DOHH2 (cell line): ENCODE data around the gene FSTL4.
"Not testable (repeated sequence)": the region's sequence is repeated elsewhere in the genome, so short reads cannot be mapped to it uniquely, and the experiment has no call there.

Experiments
- H3F3A ChIP-seq: fragments of 200-600 bp; sonication (generic), shearing (Covaris generic); 2 replicates; pipeline ENCODE4 v1.6.0; 2016; ENCODE audit warnings: antibody characterized with exemption, mild to moderate bottlenecking; ENCODE audit not compliant: control insufficient read depth, insufficient read depth
- H3K27ac ChIP-seq: fragments of 200-600 bp; sonication (generic); 2 replicates; pipeline ENCODE4 v1.5.1; 2014; ENCODE audit warnings: low read depth, mild to moderate bottlenecking, low read length, moderate library complexity
- H3K27me3 ChIP-seq: fragments of 200-600 bp; sonication (generic); 2 replicates; pipeline ENCODE4 v1.6.1; 2014; ENCODE audit warnings: mild to moderate bottlenecking, low read length, mixed read lengths; ENCODE audit not compliant: control insufficient read depth
- H3K36me3 ChIP-seq: fragments of 200-600 bp; sonication (generic); 2 replicates; pipeline ENCODE4 v1.6.1; 2014; ENCODE audit warnings: mild to moderate bottlenecking, low read length, moderate library complexity, mixed read lengths; ENCODE audit not compliant: control insufficient read depth
- H3K4me1 ChIP-seq: fragments of 200-600 bp; sonication (generic); 2 replicates; pipeline ENCODE4 v1.6.1; 2014; ENCODE audit warnings: mild to moderate bottlenecking, low read length, mixed read lengths; ENCODE audit not compliant: control insufficient read depth
- H3K4me2 ChIP-seq: fragments of 200-600 bp; sonication (generic); 2 replicates; pipeline ENCODE4 v1.6.0; 2014; ENCODE audit warnings: mild to moderate bottlenecking, low read length, moderate library complexity
- H3K4me3 ChIP-seq: fragments of 200-600 bp; sonication (generic); 2 replicates; pipeline ENCODE4 v1.5.1; 2014; ENCODE audit warnings: mild to moderate bottlenecking, low read length, mixed read lengths
- H3K79me2 ChIP-seq: fragments of 200-600 bp; sonication (generic); 2 replicates; pipeline ENCODE4 v1.6.1; 2014; ENCODE audit warnings: mild to moderate bottlenecking, low read length, mixed read lengths; ENCODE audit not compliant: control insufficient read depth
- H3K9me2 ChIP-seq: fragments of 200-600 bp; sonication (generic); replicated peaks from 2 replicates; pipeline ENCODE4 v1.6.1; 2014; ENCODE audit warnings: mild to moderate bottlenecking, low read length, mixed read lengths; ENCODE audit not compliant: control insufficient read depth
- H3K9me3 ChIP-seq: fragments of 200-600 bp; sonication (generic); 2 replicates; pipeline ENCODE4 v1.6.1; 2014; ENCODE audit warnings: antibody characterized with exemption, low read length, mixed read lengths; ENCODE audit not compliant: control insufficient read depth, insufficient read depth
- H4K20me1 ChIP-seq: fragments of 200-600 bp; sonication (generic); 2 replicates; pipeline ENCODE4 v1.6.0; 2014; ENCODE audit warnings: low read depth, mild to moderate bottlenecking, antibody characterized with exemption, low read length, moderate library complexity; ENCODE audit not compliant: control insufficient read depth, insufficient read depth
- CTCF ChIP-seq: fragments of 200-600 bp; sonication (generic); IDR thresholded peaks from one replicate; pipeline ENCODE4 v1.5.1; 2014; ENCODE audit warnings: antibody characterized with exemption, mild to moderate bottlenecking, low read depth, low read length; ENCODE audit not compliant: poor library complexity, severe bottlenecking
- EZH2phosphoT487 ChIP-seq: fragments of 200-600 bp; sonication (generic); IDR thresholded peaks from 2 replicates; pipeline ENCODE4 v1.6.1; 2017; ENCODE audit warnings: borderline replicate concordance, mild to moderate bottlenecking, antibody characterized with exemption, low read length, moderate library complexity, mixed read lengths

The FSTL4 gene

DNA sequence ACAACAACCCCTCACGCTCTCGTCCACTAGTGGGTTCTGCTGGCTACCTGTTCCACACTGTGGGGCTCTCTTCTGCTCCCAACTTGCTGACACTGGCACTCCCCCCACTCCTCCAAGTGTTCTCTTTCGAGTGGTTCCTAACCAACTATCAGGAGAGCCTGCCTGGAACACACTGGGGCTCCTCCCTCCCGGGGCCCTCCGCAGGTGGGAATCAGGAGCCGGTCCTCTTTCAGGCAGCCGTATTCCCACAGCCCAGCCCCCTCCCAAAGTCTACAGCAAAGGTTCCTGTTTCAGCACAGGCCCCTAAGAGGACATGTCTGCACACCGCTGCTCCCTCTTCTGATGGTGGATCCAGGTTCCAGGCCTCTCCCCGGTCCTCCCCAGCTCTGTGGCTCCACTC is 165.9 kb downstream of the FSTL4 start:
- no peak overlapping the region for H3K4me2 ChIP-seq
- H3K9me3 ChIP-seq, result no peaks in the 10 kb centered on the region
- no peaks in the 10 kb centered on the region for H4K20me1 ChIP-seq
- no peak for TF ChIP-seq EZH2phosphoT487
- no peak for TF ChIP-seq CTCF
- H3K4me1 ChIP-seq, result no peaks in the 10 kb centered on the region
- H3K9me2 ChIP-seq, result no peaks in the 10 kb centered on the region
- no peaks in the 10 kb centered on the region for H3F3A ChIP-seq
- no peak overlapping the region for H3K4me3 ChIP-seq
- no peaks in the 10 kb centered on the region for H3K79me2 ChIP-seq
- no peak overlapping the region for H3K27ac ChIP-seq
- no peaks in the 10 kb centered on the region for H3K36me3 ChIP-seq
- H3K27me3 ChIP-seq, result peaks cover 5% of the 10 kb centered on the region; the same call in 1 of the 2 replicates

DNA sequence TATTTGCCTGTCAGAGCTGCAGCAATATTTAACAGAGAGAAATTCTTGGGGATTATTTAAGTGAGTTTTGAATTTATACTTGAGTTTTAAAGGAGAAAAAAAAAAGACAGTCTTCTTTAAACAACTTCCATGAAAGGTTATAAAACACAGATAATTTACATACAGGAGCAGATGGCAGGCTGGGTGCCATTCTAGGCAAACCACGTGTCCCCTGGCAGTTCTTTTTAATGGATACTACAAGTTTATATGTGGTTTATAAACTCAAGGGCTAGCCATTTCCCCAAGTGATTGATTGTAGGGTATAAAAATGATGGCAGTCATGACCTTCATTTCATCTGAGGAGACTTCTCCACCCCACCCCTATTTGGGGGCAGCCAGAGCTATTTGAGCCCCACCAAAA is 166.6 kb downstream of the FSTL4 start:
- Histone ChIP-seq H3K4me1 (no peaks in the 10 kb centered on the region), H3K9me3 (no peaks in the 10 kb centered on the region), H3F3A (no peaks in the 10 kb centered on the region), H3K27me3 (peaks cover 5% of the 10 kb centered on the region; the same call in 1 of the 2 replicates), H3K9me2 (no peaks in the 10 kb centered on the region), H3K27ac (no peak overlapping the region), H3K4me2 (no peak overlapping the region), H4K20me1 (no peaks in the 10 kb centered on the region), H3K4me3 (no peak overlapping the region), H3K36me3 (no peaks in the 10 kb centered on the region), H3K79me2 (no peaks in the 10 kb centered on the region)
- TF ChIP-seq CTCF (no peak), EZH2phosphoT487 (no peak)

DNA sequence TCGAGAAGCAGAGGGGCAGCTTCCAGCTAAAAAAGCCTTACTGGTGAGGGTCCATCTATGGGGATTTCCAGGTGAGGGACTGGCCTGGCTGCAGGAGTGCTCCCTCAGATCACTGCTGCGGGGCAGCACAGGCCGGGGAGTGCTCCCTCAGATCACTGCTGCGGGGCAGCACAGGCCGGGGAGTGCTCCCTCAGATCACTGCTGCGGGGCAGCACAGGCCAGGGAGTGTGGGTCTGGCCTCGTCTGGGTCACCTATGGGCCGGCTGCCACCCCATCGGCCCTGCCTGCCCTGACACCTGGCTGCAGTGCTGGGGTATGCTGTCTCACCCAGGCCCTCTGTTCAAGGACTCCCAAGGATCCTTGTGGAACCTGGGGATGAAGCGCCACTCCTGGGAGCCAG is 167.1 kb downstream of the FSTL4 start:
- H3K27me3 ChIP-seq, H3K36me3 ChIP-seq: not testable (repeated sequence)

GRCh38 chr5:133444711-133445110 is 167.6 kb downstream of the FSTL4 start:
- H3K36me3 ChIP-seq, result no peaks in the 10 kb centered on the region
- no peaks in the 10 kb centered on the region for H4K20me1 ChIP-seq
- H3K4me3 ChIP-seq, result no peak overlapping the region
- peaks cover under 1% of the 10 kb centered on the region; the same call in 1 of the 2 replicates for H3K27me3 ChIP-seq
- H3K79me2 ChIP-seq, result no peaks in the 10 kb centered on the region
- H3K9me2 ChIP-seq, result no peaks in the 10 kb centered on the region
- no peaks in the 10 kb centered on the region for H3K4me1 ChIP-seq
- TF ChIP-seq EZH2phosphoT487 (no peak), CTCF (no peak)
- H3K27ac ChIP-seq, result no peak overlapping the region
- no peaks in the 10 kb centered on the region for H3K9me3 ChIP-seq
- no peak overlapping the region for H3K4me2 ChIP-seq
- no peaks in the 10 kb centered on the region for H3F3A ChIP-seq

More for the DNA sequence above, 167.1 kb downstream of the FSTL4 start:
- not testable (repeated sequence) for H3K4me3 ChIP-seq, H4K20me1 ChIP-seq, H3K4me2 ChIP-seq, H3K9me2 ChIP-seq, H3F3A ChIP-seq, H3K79me2 ChIP-seq, H3K9me3 ChIP-seq, H3K4me1 ChIP-seq, H3K27ac ChIP-seq
